Vagina (tissue), 2 donors: ENCODE data around the gene PC.

ENCODE experiments used
- POLR2A ChIP-seq, 2 donors: fragments of 450-650 bp; IDR thresholded peaks; one replicate each; pipeline ENCODE4 v1.6.1; 2017; ENCODE audit warnings: antibody characterized with exemption in 2 of 2, mild to moderate bottlenecking in 2 of 2, moderate library complexity in 2 of 2
- POLR2AphosphoS5 ChIP-seq, 2 donors: sonication (generic); formaldehyde crosslinking; IDR thresholded peaks; one replicate each; pipeline ENCODE4 v1.9.0; 2017; ENCODE audit warnings: antibody characterized with exemption in 2 of 2, mild to moderate bottlenecking in 2 of 2, low read depth in 1 of 2; ENCODE audit not compliant: insufficient read depth in 1 of 2
- TF ChIP-seq, protein P1 (sequence below), 3 experiments: fragments of 450-650 bp in 2 of 3; fragments of 200-600 bp in 1 of 3; sonication (generic) in 1 of 3; IDR thresholded peaks; one replicate each; pipeline ENCODE4 v1.5.1; 2017 to 2019; ENCODE audit warnings: antibody characterized with exemption in 3 of 3, mild to moderate bottlenecking in 2 of 3, moderate library complexity in 2 of 3

DNA sequence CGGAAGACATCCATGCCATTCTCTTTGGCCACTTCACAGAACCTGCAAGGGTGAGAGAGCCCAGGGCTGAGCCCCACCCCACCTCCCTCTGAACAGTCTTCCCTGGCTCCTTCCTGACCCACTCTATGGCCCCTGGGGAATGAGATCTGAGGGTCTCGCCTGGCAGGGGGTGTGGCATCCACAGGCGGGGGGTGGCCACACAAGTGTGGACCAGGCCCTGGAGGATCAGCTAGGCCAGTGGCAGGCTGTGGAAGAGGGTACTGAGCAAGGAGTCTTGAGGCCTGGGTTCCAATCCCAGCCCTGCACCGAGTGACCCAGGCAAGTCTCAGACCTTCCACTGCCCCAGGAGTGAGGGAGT lies 107.0 kb downstream of the PC start:
- TF ChIP-seq POLR2A (IDR thresholded peaks at IDR 0.05) = no peak
- TF ChIP-seq, protein P1, sequence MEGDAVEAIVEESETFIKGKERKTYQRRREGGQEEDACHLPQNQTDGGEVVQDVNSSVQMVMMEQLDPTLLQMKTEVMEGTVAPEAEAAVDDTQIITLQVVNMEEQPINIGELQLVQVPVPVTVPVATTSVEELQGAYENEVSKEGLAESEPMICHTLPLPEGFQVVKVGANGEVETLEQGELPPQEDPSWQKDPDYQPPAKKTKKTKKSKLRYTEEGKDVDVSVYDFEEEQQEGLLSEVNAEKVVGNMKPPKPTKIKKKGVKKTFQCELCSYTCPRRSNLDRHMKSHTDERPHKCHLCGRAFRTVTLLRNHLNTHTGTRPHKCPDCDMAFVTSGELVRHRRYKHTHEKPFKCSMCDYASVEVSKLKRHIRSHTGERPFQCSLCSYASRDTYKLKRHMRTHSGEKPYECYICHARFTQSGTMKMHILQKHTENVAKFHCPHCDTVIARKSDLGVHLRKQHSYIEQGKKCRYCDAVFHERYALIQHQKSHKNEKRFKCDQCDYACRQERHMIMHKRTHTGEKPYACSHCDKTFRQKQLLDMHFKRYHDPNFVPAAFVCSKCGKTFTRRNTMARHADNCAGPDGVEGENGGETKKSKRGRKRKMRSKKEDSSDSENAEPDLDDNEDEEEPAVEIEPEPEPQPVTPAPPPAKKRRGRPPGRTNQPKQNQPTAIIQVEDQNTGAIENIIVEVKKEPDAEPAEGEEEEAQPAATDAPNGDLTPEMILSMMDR (IDR thresholded peaks at IDR 0.05) = no peak
- TF ChIP-seq POLR2AphosphoS5 (IDR thresholded peaks at IDR 0.05; ENCODE audit: insufficient read depth in 1 of 2, low read depth in 1 of 2) = no peak
